Placental epithelial cell (primary cell): ENCODE data around the gene CRLF1. TPM values are rescaled to one million over a fixed set of nuclear protein-coding genes. Genes with fewer than 3 reads are reported as not detected.

ENCODE experiments used
- small RNA-seq: library from RNA; depleted of rRNA; stranded (forward); fragments of <200 nt; gene quantifications from one replicate; pipeline ENCODE3, GENCODE V24; 2012
- total RNA-seq: library from RNA; depleted of rRNA; stranded (reverse); fragments of >200 nt; gene quantifications from 2 replicates; pipeline ENCODE4 v1.2.3, GENCODE V29; 2012

The CRLF1 gene
- total RNA-seq = 0.87 and 3.1 TPM in 2 replicates

DNA sequence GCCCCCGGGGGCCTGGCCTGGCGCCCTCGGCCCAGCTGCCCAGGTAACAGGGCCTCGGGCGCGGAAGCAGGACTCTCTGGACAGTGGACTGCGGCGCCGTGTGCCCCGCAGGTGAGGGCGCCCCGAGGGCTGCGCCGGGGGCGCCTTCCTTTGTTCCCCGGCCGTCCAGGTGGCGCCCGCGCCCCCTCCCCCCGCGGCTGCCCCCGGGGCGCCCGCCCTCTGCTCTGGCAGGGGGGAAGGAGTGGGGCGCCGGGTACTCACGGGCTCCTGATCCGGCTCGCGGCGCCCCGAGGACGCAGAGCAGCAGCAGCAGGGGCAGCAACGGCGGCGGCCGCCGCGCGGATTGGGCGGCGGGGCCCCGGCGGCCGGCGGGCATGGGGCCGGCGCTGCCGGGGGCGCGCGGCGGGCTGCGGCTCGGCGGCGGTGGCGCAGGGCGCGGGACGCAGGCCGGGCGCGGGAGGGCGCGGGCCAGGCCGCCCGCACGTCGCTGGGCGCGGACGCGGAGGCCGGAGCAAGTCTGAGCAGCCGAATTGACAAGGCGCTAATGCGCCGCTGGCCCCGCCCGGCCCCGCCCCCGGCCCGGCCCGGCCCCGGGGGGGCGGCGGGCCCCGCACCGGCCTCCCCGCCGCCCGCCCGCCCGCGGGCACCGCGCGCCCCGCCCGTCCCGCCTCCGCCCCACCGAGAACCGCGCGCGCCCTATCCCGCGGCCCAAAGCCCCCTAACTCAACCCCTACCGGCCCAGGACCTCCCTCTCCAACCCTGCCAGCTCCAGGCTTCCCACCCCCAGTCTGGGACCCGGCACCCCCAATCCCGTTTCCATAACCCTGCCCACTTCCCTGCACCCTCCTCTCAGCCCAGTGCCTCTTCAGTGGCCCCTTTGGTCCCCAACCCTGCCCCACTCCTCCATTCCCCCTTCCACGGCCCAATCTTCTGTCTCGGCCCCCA is at the start of gene CRLF1:
Gene CRLF1, minus strand, starts transcription at position 519 of the 945 bp plus-strand sequence. Its CDS starts 143 bp downstream, at position 376.

GRCh38 chr19:18636969-18637629 is 30.5 kb upstream of the CRLF1 start, which contains the start of gene KLHL26:
Gene KLHL26 (plus strand): TSS chr19:18637028. CDS start chr19:18637055, 27 bp downstream.

DNA sequence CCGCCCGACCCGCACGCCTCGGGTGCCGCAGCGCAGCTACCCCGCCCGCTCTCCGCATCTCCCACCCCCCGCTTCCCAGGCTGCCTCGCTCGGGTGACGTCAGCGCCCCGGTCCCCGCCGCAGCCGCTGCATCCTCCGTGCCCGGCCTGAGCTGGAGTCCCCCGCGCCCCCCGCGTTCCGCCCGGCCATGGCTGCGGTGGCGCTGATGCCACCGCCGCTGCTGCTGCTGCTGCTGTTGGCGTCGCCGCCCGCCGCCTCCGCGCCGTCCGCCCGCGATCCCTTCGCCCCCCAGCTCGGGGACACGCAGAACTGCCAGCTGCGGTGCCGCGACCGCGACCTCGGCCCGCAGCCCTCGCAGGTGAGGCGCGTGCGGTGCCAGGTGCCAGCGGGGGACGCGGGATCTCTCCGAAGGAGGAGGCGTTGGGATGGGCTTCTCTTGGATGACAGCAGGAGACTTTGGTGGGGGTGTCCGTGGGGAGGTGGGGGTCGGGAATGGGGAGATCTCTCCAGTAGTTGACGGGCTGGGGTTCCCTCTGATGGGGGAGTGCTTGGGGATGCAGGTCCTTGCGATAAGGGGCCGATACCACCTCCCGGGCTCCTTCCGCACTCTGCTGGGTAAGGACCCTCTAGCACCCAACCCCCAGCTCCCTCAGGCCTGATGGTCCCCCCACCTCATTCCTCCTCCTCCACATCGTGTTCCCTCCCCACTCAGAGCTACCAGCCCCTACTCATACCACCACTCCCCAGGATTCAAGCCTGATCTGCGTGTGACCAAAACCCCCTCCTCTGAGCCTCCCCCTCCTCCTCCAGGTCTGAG is 6.4 kb upstream of the CRLF1 start, which contains the start of gene TMEM59L:
Gene TMEM59L, plus strand, starts transcription at position 99 of the 817 bp plus-strand sequence. Its CDS starts 89 bp downstream, at position 188.

DNA sequence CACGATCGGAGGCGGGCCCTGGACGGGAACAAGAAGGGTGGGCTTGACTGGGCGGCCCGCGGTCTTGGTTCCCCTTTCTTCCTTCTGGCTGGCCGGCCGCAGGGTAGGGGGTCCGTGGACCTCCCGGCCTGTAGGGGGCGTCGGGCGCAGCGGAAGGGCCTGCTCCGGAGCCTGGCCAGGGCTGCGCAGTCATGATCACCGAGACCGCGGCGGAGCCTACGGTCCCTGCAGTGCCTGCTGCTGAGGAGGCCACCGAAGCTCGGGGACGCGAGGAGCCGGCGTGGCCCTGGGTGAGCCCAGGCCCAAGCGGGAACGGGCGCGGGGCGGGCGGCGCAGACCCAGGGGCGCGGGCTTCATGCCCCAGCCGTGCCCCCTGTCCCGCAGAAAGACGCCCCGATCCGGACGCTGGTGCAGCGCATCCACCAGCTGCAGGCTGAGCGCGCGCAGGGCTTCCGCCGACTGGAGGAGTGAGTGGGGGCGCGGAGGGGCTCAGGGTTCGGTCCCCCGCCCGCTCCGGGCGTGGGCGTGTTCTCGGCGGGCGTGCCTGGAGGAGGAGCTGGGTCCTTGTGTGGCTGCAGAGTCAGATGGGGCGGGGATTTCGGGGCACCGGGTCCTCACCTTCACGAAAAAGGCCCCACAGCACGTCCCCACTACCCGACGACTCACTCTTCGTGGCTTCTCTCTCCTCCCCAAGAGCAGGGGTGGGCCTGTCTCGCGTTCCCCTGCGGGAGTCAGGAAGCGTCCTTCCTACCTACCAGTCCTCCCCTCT is 17.8 kb downstream of the CRLF1 start, which contains the start of gene REX1BD:
Gene REX1BD, plus strand, starts transcription at position 188 of the 769 bp plus-strand sequence. Its CDS starts 4 bp downstream, at position 192.

GRCh38 chr19:18571564-18572344 is 34.8 kb downstream of the CRLF1 start, which contains the start of gene UBA52:
Gene UBA52 (plus strand): TSS chr19:18571857. CDS start chr19:18573301, 1,444 bp downstream.

GRCh38 chr19:18557411-18558201 is 49.0 kb downstream of the CRLF1 start, which contains the start of gene KXD1:
Gene KXD1 (plus strand): TSS chr19:18557870. CDS start chr19:18562057, 4,187 bp downstream.

Small RNAs within 50 kb of the gene (small RNA-seq; reads per million reads assigned to genes)
- gene RN7SL155P = not detected

Other genes starting within 250 kb of the CRLF1 start
- 1.4 and 4.7 TPM in 2 replicates for gene GDF15, start 220.6 kb downstream of the CRLF1 start, total RNA-seq
- not detected in 2 replicates for gene LRRC25, start 209.2 kb downstream of the CRLF1 start, total RNA-seq
- 44.8 and 56.0 TPM in 2 replicates for gene SSBP4, start 187.4 kb downstream of the CRLF1 start, total RNA-seq
- gene ISYNA1, start 168.7 kb downstream of the CRLF1 start, total RNA-seq = 13.7 and 23.2 TPM in 2 replicates
- gene ELL, start 84.7 kb downstream of the CRLF1 start, total RNA-seq = 15.5 and 17.3 TPM in 2 replicates
- 317 and 331 TPM in 2 replicates for gene FKBP8, start 63.2 kb downstream of the CRLF1 start, total RNA-seq
- gene KXD1, start 48.9 kb downstream of the CRLF1 start, total RNA-seq = 83.2 and 108 TPM in 2 replicates
- 980 and 1,286 TPM in 2 replicates for gene UBA52, start 34.9 kb downstream of the CRLF1 start, total RNA-seq
- 42.0 and 55.3 TPM in 2 replicates for gene REX1BD, start 18.0 kb downstream of the CRLF1 start, total RNA-seq
- not detected in 2 replicates for gene TMEM59L, start 6.1 kb upstream of the CRLF1 start, total RNA-seq
- 0.79 and 1.3 TPM in 2 replicates for gene KLHL26, start 30.2 kb upstream of the CRLF1 start, total RNA-seq
- gene CRTC1, start 76.9 kb upstream of the CRLF1 start, total RNA-seq = 1.5 and 2.7 TPM in 2 replicates
- gene COMP, start 184.5 kb upstream of the CRLF1 start, total RNA-seq = under 0.01 TPM in 1 of 2 replicates, not detected in the other
- 58.5 and 68.8 TPM in 2 replicates for gene UPF1, start 225.2 kb upstream of the CRLF1 start, total RNA-seq